OCI-LY3 (cell line): ENCODE measurements around the gene ZBTB8A.
"Not testable (repeated sequence)": the region's sequence is repeated elsewhere in the genome, so short reads cannot be mapped to it uniquely, and the experiment has no call there.

Experiments
- EZH2phosphoT487 ChIP-seq: fragments of 200-600 bp; shearing (Covaris generic); IDR thresholded peaks from 2 replicates; pipeline ENCODE4 v1.6.1; 2018; ENCODE audit warnings: antibody characterized with exemption, mixed run types, low read depth
- TF ChIP-seq, protein P1 (sequence below): fragments of 200-600, 300-600 bp; sonication (generic); IDR thresholded peaks from 2 replicates; pipeline ENCODE4 v1.5.1; 2014; ENCODE audit warnings: antibody characterized with exemption, low read length, low read depth

DNA sequence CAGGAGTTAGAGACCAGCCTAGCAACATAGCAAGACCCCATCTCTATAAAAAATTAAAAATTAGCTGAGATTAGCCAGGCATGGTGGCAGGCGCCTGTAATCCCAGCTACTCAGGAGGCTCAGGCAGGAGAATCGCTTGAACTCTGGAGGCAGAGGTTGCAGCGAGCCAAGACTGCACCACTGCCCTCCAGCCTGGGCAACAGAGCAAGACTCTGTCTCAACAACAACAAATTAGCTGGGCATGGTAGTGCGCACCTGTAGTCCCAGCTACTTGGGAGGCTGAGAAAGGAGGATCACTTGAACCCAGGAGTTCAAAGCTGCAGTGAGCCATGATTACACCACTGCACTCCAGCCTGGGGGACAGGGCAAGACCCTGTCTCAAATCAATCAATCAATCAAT is 90.9 kb downstream of the ZBTB8A start:
- TF ChIP-seq, protein P1, sequence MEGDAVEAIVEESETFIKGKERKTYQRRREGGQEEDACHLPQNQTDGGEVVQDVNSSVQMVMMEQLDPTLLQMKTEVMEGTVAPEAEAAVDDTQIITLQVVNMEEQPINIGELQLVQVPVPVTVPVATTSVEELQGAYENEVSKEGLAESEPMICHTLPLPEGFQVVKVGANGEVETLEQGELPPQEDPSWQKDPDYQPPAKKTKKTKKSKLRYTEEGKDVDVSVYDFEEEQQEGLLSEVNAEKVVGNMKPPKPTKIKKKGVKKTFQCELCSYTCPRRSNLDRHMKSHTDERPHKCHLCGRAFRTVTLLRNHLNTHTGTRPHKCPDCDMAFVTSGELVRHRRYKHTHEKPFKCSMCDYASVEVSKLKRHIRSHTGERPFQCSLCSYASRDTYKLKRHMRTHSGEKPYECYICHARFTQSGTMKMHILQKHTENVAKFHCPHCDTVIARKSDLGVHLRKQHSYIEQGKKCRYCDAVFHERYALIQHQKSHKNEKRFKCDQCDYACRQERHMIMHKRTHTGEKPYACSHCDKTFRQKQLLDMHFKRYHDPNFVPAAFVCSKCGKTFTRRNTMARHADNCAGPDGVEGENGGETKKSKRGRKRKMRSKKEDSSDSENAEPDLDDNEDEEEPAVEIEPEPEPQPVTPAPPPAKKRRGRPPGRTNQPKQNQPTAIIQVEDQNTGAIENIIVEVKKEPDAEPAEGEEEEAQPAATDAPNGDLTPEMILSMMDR, result not testable (repeated sequence)
- TF ChIP-seq EZH2phosphoT487, result not testable (repeated sequence)
